WTC11 (cell line): ENCODE measurements around the gene C6orf163. TPM values are rescaled to one million over a fixed set of nuclear protein-coding genes. Genes with fewer than 3 reads are reported as not detected.

ENCODE experiments used
- ATAC-seq: fragments of 200-7000 bp; cut with Tn5 transposase; 2 replicates; pipeline ENCODE4 v1.10.0; 2021; ENCODE audit warnings: mild to moderate bottlenecking, moderate library complexity
- CTCF ChIA-PET: fragments of 300-600 bp; sonication (Branson Sonifier 250); formaldehyde crosslinking; loops from one replicate; lab custom pipeline; 2021; ENCODE audit warnings: antibody characterized with exemption; lab: Charles Lee
- POLR2A ChIA-PET: fragments of 350-600 bp; sonication (Branson Sonifier 250); formaldehyde crosslinking; loops from one replicate; lab custom pipeline; 2021; ENCODE audit warnings: antibody characterized with exemption; lab: Charles Lee
- DNase-seq: peaks from one replicate; pipeline ENCODE4 v3.0.0; 2021; ENCODE audit warnings: low spot score
- H3K27ac Mint-ChIP-seq: 2 replicates; pipeline ENCODE4 v1.8.0; 2021; ENCODE audit warnings: mixed read lengths
- H3K27me3 Mint-ChIP-seq: 2 replicates; pipeline ENCODE4 v1.8.0; 2021; ENCODE audit warnings: low read depth, mild to moderate bottlenecking, moderate library complexity, mixed read lengths
- H3K36me3 Mint-ChIP-seq: 2 replicates; pipeline ENCODE4 v1.8.0; 2021; ENCODE audit warnings: mixed read lengths
- H3K4me1 Mint-ChIP-seq: 2 replicates; pipeline ENCODE4 v1.8.0; 2022; ENCODE audit warnings: mixed read lengths
- H3K4me3 Mint-ChIP-seq: 2 replicates; pipeline ENCODE4 v1.8.0; 2021; ENCODE audit warnings: mild to moderate bottlenecking, moderate library complexity, mixed read lengths
- H3K9me3 Mint-ChIP-seq: 2 replicates; pipeline ENCODE4 v1.8.0; 2021; ENCODE audit warnings: mixed read lengths
- ATF6 ChIP-seq: sonication (generic); formaldehyde crosslinking; IDR thresholded peaks from 2 replicates; pipeline ENCODE4 v1.8.1; 2023; ENCODE audit warnings: mild to moderate bottlenecking, missing genetic modification reagents
- ESRRA ChIP-seq: sonication (generic); formaldehyde crosslinking; IDR thresholded peaks from 2 replicates; pipeline ENCODE4 v1.8.1; 2022; ENCODE audit warnings: mild to moderate bottlenecking, missing genetic modification reagents, borderline replicate concordance
- GTF2I ChIP-seq: fragments of 250-450 bp; sonication (Bioruptor Pico); conservative IDR thresholded peaks from 2 replicates; pipeline ENCODE4 v1.4.0; 2021; ENCODE audit warnings: mild to moderate bottlenecking
- JUN ChIP-seq: sonication (generic); formaldehyde crosslinking; IDR thresholded peaks from 2 replicates; pipeline ENCODE4 v1.8.0; 2023; ENCODE audit warnings: mild to moderate bottlenecking, missing genetic modification reagents
- MXD4 ChIP-seq: fragments of 250-450 bp; sonication (Bioruptor Pico); IDR thresholded peaks from 2 replicates; pipeline ENCODE4 v1.8.0; 2021; ENCODE audit warnings: mild to moderate bottlenecking, moderate library complexity, borderline replicate concordance
- NR3C1 ChIP-seq: sonication (generic); formaldehyde crosslinking; conservative IDR thresholded peaks from 2 replicates; pipeline ENCODE4 v1.8.1; 2023; ENCODE audit warnings: low read depth, mild to moderate bottlenecking, missing genetic modification reagents
- PRRX2 ChIP-seq: fragments of 250-450 bp; sonication (Bioruptor Pico); IDR thresholded peaks from 2 replicates; pipeline ENCODE4 v1.8.0; 2021; ENCODE audit warnings: mild to moderate bottlenecking
- ZNF121 ChIP-seq: sonication (generic); formaldehyde crosslinking; IDR thresholded peaks from 2 replicates; pipeline ENCODE4 v1.8.0; 2023; ENCODE audit warnings: missing genetic modification reagents
- ZNF416 ChIP-seq: fragments of 250-450 bp; sonication (Bioruptor Pico); IDR thresholded peaks from 2 replicates; pipeline ENCODE4 v1.9.0; 2021; ENCODE audit warnings: mild to moderate bottlenecking, inconsistent platforms
- ZNF671 ChIP-seq: fragments of 250-450 bp; sonication (Bioruptor Pico); IDR thresholded peaks from 2 replicates; pipeline ENCODE4 v1.8.0; 2021; ENCODE audit warnings: mild to moderate bottlenecking
- total RNA-seq: library from RNA; stranded (reverse); gene quantifications from 3 replicates; pipeline ENCODE4 v1.2.3, GENCODE V29; 2021
- TF ChIP-seq, protein P1 (sequence below): fragments of 200-600 bp; IDR thresholded peaks from 2 replicates; pipeline ENCODE4 v1.8.0; 2022; ENCODE audit warnings: antibody characterized with exemption
- TF ChIP-seq, protein P2 (sequence below): sonication (generic); formaldehyde crosslinking; IDR thresholded peaks from 2 replicates; pipeline ENCODE4 v1.8.0; 2023; ENCODE audit warnings: mild to moderate bottlenecking, missing genetic modification reagents

The C6orf163 gene
- total RNA-seq, 1 experiment from 2014 or later = 2.0 TPM

DNA sequence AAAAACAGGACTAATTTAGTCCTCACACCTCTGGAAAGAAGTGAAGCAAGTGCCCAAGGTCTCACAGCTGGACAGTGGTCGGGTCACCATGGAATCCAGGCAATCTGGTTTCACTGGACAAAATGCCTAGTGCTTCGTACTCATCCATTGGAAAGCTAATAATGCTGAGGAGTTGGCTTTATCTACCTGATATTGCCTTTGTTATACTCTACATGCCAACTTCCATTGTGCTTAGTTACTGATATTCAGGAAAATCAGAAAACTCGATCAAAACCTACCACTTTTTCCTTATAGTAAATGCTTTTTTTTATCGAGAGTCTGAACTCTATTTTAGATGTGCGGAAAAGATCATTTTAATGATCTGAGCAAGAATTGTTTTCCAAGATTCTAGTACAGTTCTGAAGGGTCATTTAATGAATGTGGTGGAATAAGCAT is 64.1 kb downstream of the C6orf163 start:
- ATAC-seq (peak; percentile 8), DNase-seq (no peak)
- TF ChIP-seq ZNF121 (CRISPR knock-in tag) (no peak), NR3C1 (no peak), JUN (CRISPR knock-in tag) (no peak), GTF2I (CRISPR knock-in tag) (no peak), ZNF416 (CRISPR knock-in tag) (no peak), MXD4 (CRISPR knock-in tag) (no peak), ATF6 (CRISPR knock-in tag) (no peak), ESRRA (CRISPR knock-in tag) (no peak), ZNF671 (no peak), PRRX2 (CRISPR knock-in tag) (no peak)
- TF ChIP-seq, protein P1, sequence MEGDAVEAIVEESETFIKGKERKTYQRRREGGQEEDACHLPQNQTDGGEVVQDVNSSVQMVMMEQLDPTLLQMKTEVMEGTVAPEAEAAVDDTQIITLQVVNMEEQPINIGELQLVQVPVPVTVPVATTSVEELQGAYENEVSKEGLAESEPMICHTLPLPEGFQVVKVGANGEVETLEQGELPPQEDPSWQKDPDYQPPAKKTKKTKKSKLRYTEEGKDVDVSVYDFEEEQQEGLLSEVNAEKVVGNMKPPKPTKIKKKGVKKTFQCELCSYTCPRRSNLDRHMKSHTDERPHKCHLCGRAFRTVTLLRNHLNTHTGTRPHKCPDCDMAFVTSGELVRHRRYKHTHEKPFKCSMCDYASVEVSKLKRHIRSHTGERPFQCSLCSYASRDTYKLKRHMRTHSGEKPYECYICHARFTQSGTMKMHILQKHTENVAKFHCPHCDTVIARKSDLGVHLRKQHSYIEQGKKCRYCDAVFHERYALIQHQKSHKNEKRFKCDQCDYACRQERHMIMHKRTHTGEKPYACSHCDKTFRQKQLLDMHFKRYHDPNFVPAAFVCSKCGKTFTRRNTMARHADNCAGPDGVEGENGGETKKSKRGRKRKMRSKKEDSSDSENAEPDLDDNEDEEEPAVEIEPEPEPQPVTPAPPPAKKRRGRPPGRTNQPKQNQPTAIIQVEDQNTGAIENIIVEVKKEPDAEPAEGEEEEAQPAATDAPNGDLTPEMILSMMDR = no peak
- TF ChIP-seq, protein P2, sequence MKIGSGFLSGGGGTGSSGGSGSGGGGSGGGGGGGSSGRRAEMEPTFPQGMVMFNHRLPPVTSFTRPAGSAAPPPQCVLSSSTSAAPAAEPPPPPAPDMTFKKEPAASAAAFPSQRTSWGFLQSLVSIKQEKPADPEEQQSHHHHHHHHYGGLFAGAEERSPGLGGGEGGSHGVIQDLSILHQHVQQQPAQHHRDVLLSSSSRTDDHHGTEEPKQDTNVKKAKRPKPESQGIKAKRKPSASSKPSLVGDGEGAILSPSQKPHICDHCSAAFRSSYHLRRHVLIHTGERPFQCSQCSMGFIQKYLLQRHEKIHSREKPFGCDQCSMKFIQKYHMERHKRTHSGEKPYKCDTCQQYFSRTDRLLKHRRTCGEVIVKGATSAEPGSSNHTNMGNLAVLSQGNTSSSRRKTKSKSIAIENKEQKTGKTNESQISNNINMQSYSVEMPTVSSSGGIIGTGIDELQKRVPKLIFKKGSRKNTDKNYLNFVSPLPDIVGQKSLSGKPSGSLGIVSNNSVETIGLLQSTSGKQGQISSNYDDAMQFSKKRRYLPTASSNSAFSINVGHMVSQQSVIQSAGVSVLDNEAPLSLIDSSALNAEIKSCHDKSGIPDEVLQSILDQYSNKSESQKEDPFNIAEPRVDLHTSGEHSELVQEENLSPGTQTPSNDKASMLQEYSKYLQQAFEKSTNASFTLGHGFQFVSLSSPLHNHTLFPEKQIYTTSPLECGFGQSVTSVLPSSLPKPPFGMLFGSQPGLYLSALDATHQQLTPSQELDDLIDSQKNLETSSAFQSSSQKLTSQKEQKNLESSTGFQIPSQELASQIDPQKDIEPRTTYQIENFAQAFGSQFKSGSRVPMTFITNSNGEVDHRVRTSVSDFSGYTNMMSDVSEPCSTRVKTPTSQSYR (CRISPR knock-in tag) = no peak
- Mint-ChIP-seq H3K36me3 (no peaks in the 10 kb centered on the region), H3K4me1 (0 out of 2 replicates have a peak, but pooled peaks cover 3% of the 10 kb centered on the region), H3K4me3 (peak overlapping the region; percentile 79), H3K27me3 (peaks cover 12% of the 10 kb centered on the region), H3K27ac (peak overlapping the region; percentile 60; the same call in 1 of the 2 replicates), H3K9me3 (no peaks in the 10 kb centered on the region)
- ChIA-PET POLR2A (interaction anchor here (0.6 to 1.7 kb wide), 5 partner anchors 11 to 264 kb away, joined by 3 to 6 read pairs (median 4); no protein-coding TSS in a partner anchor), CTCF (interaction anchor here (1.0 to 2.5 kb wide), 5 partner anchors 9 to 341 kb away, joined by 3 to 17 read pairs (median 3); no protein-coding TSS in a partner anchor)

Other genes starting within 250 kb of the C6orf163 start
- gene CGA, start 249.7 kb upstream of the C6orf163 start, total RNA-seq = not detected in 3 replicates
- 39.3 to 42.1 TPM (median 39.9 TPM) in 3 replicates for gene ZNF292, start 189.2 kb upstream of the C6orf163 start, total RNA-seq
- gene SMIM8, start 22.2 kb upstream of the C6orf163 start, total RNA-seq = 9.3 to 11.2 TPM (median 10.8 TPM) in 3 replicates
- gene GJB7, start 15.5 kb upstream of the C6orf163 start, total RNA-seq = 0.61 to 1.4 TPM (median 0.73 TPM) in 3 replicates
- not detected in 3 replicates for gene CFAP206, start 63.2 kb downstream of the C6orf163 start, total RNA-seq
- gene SLC35A1, start 128.2 kb downstream of the C6orf163 start, total RNA-seq = 6.4 to 10.5 TPM (median 9.3 TPM) in 3 replicates
- 31.8 to 33.3 TPM (median 32.9 TPM) in 3 replicates for gene RARS2, start 245.2 kb downstream of the C6orf163 start, total RNA-seq
- 46.7 to 50.7 TPM (median 48.4 TPM) in 3 replicates for gene ORC3, start 245.3 kb downstream of the C6orf163 start, total RNA-seq